HEK293 (cell line): ENCODE results near the gene WRNIP1.
A peak's percentile ranks its signal among the peaks of the same experiment; 100 is the strongest.
"Not testable (repeated sequence)": the region's sequence is repeated elsewhere in the genome, so short reads cannot be mapped to it uniquely, and the experiment has no call there.

Source experiments
- CTCF ChIA-PET: fragments of 350-600 bp; formaldehyde crosslinking; extraction: SDS; loops from one replicate; lab custom pipeline; 2021; ENCODE audit warnings: antibody characterized with exemption; lab: Yijun Ruan, JAX
- POLR2A ChIA-PET: fragments of 300-600 bp; formaldehyde crosslinking; extraction: SDS; loops from one replicate; lab custom pipeline; 2020; ENCODE audit warnings: antibody characterized with exemption, inconsistent platforms; lab: Yijun Ruan, JAX
- H3K27ac ChIP-seq: fragments of 200-500 bp; sonication (Bioruptor generic); 2 replicates; pipeline ENCODE4 v1.5.1; 2014; ENCODE audit warnings: low read depth, low read length, control low read depth, inconsistent platforms; ENCODE audit errors: extremely low read depth
- H3K36me3 ChIP-seq, 2 experiments: fragments of 200-500 bp in 1 of 2; sonication (Bioruptor generic) in 1 of 2; 1 replicate in 1 of 2; 2 replicates in 1 of 2; pipeline ENCODE4 v1.5.1; 2014 to 2017; ENCODE audit warnings: inconsistent platforms in 2 of 2, low read length in 2 of 2; ENCODE audit not compliant: control insufficient read depth in 2 of 2, insufficient read depth in 1 of 2
- H3K4me1 ChIP-seq: fragments of 200-500 bp; sonication (Bioruptor generic); 2 replicates; pipeline ENCODE4 v1.5.1; 2014; ENCODE audit warnings: mild to moderate bottlenecking, low read length, inconsistent platforms; ENCODE audit not compliant: control insufficient read depth, insufficient read depth
- H3K4me3 ChIP-seq: 2 replicates; pipeline ENCODE4 v1.5.1; 2011; ENCODE audit warnings: low read depth, mild to moderate bottlenecking, control low read depth, low read length, moderate library complexity
- H3K9me3 ChIP-seq: fragments of 200-500 bp; sonication (Bioruptor generic); 2 replicates; pipeline ENCODE4 v1.5.1; 2014; ENCODE audit warnings: low read depth, low read length, inconsistent platforms; ENCODE audit not compliant: control insufficient read depth, insufficient read depth
- BCL11B ChIP-seq: fragments of 450-650 bp; formaldehyde crosslinking; IDR thresholded peaks from 2 replicates; pipeline ENCODE4 v1.5.1; 2016; ENCODE audit warnings: low read depth, missing biosample characterization, missing genetic modification characterization
- FEZF1 ChIP-seq: fragments of 450-650 bp; formaldehyde crosslinking; IDR thresholded peaks from 2 replicates; pipeline ENCODE4 v1.5.1; 2016; ENCODE audit warnings: missing biosample characterization, missing genetic modification characterization
- GLI4 ChIP-seq: fragments of 450-650 bp; formaldehyde crosslinking; IDR thresholded peaks from 2 replicates; pipeline ENCODE4 v1.5.1; 2016; ENCODE audit warnings: missing biosample characterization, missing genetic modification characterization
- KLF7 ChIP-seq: fragments of 450-650 bp; formaldehyde crosslinking; IDR thresholded peaks from 2 replicates; pipeline ENCODE4 v1.5.1; 2016; ENCODE audit warnings: missing biosample characterization, missing genetic modification characterization, borderline replicate concordance
- ZBTB21 ChIP-seq: fragments of 450-650 bp; formaldehyde crosslinking; IDR thresholded peaks from 2 replicates; pipeline ENCODE4 v1.5.1; 2017; ENCODE audit warnings: missing biosample characterization, missing genetic modification characterization
- ZNF146 ChIP-seq: fragments of 450-650 bp; formaldehyde crosslinking; IDR thresholded peaks from 2 replicates; pipeline ENCODE4 v1.5.1; 2016; ENCODE audit warnings: missing biosample characterization, missing genetic modification characterization
- ZNF394 ChIP-seq: fragments of 450-650 bp; formaldehyde crosslinking; IDR thresholded peaks from 2 replicates; pipeline ENCODE4 v1.5.1; 2016; ENCODE audit warnings: missing biosample characterization, missing genetic modification characterization, mild to moderate bottlenecking, moderate library complexity, borderline replicate concordance
- ZNF548 ChIP-seq: fragments of 450-650 bp; formaldehyde crosslinking; IDR thresholded peaks from 2 replicates; pipeline ENCODE4 v1.5.1; 2016; ENCODE audit warnings: missing biosample characterization, missing genetic modification characterization
- ZNF580 ChIP-seq: fragments of 450-650 bp; formaldehyde crosslinking; IDR thresholded peaks from 2 replicates; pipeline ENCODE4 v1.5.1; 2016; ENCODE audit warnings: missing biosample characterization, missing genetic modification characterization
- ZNF792 ChIP-seq: fragments of 450-650 bp; formaldehyde crosslinking; IDR thresholded peaks from 2 replicates; pipeline ENCODE4 v1.5.1; 2016; ENCODE audit warnings: missing biosample characterization, missing genetic modification characterization
- TF ChIP-seq, protein P1 (sequence below): fragments of 450-650 bp; formaldehyde crosslinking; IDR thresholded peaks from 2 replicates; pipeline ENCODE4 v1.5.1; 2016; ENCODE audit warnings: missing biosample characterization, missing genetic modification characterization, low read depth
- TF ChIP-seq, protein P2 (sequence below): sonication (generic); formaldehyde crosslinking; IDR thresholded peaks from 2 replicates; pipeline ENCODE4 v1.8.1; 2022; ENCODE audit warnings: mild to moderate bottlenecking, moderate library complexity, missing genetic modification reagents
- TF ChIP-seq, protein P3 (sequence below): fragments of 450-650 bp; formaldehyde crosslinking; IDR thresholded peaks from 2 replicates; pipeline ENCODE4 v1.5.1; 2016; ENCODE audit warnings: missing biosample characterization, missing genetic modification characterization

The WRNIP1 gene

GRCh38 chr6:2800552-2801316 is 35.5 kb downstream of the WRNIP1 start (continued):
- TF ChIP-seq ZNF394 (tag by site-specific recombination), result no peak
- TF ChIP-seq, protein P1, sequence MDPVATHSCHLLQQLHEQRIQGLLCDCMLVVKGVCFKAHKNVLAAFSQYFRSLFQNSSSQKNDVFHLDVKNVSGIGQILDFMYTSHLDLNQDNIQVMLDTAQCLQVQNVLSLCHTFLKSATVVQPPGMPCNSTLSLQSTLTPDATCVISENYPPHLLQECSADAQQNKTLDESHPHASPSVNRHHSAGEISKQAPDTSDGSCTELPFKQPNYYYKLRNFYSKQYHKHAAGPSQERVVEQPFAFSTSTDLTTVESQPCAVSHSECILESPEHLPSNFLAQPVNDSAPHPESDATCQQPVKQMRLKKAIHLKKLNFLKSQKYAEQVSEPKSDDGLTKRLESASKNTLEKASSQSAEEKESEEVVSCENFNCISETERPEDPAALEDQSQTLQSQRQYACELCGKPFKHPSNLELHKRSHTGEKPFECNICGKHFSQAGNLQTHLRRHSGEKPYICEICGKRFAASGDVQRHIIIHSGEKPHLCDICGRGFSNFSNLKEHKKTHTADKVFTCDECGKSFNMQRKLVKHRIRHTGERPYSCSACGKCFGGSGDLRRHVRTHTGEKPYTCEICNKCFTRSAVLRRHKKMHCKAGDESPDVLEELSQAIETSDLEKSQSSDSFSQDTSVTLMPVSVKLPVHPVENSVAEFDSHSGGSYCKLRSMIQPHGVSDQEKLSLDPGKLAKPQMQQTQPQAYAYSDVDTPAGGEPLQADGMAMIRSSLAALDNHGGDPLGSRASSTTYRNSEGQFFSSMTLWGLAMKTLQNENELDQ, result no peak
- TF ChIP-seq KLF7 (tag by site-specific recombination), result no peak
- no peak for TF ChIP-seq ZNF548 (tag by site-specific recombination)
- no peak for TF ChIP-seq ZNF146 (tag by site-specific recombination)
- TF ChIP-seq BCL11B, result no peak
- no peak for TF ChIP-seq ZBTB21 (tag by site-specific recombination)
- TF ChIP-seq ZNF792 (tag by site-specific recombination), result no peak
- TF ChIP-seq GLI4 (tag by site-specific recombination), result no peak

DNA sequence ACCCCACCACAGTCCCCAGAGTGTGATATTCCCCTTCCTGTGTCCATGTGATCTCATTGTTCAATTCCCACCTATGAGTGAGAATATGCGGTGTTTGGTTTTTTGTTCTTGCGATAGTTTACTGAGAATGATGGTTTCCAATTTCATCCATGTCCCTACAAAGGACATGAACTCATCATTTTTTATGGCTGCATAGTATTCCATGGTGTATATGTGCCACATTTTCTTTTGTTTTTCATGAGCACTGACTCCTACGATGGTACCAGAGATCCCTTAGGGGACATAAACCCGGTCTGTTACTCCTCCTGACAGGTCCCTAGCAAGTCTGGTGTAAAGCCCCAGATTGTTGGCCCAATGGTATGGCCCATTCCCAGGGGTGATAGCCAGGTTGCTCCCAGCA is 36.5 kb downstream of the WRNIP1 start:
- H3K27ac ChIP-seq, H3K36me3 ChIP-seq, H3K4me1 ChIP-seq: not testable (repeated sequence)

GRCh38 chr6:2802521-2803060 is 37.4 kb downstream of the WRNIP1 start:
- CTCF ChIA-PET, result interaction anchor here (1.4 kb wide), 1 partner anchor 11 kb away, joined by 6 read pairs; no protein-coding TSS in a partner anchor
- Histone ChIP-seq H3K27ac (no peak overlapping the region), H3K4me3 (no peak overlapping the region), H3K36me3 (no peaks in the 10 kb centered on the region), H3K4me1 (no peaks in the 10 kb centered on the region; the same call in 1 of the 2 replicates), H3K9me3 (no peaks in the 10 kb centered on the region)
- POLR2A ChIA-PET, result no interaction called here
- TF ChIP-seq, protein P2, sequence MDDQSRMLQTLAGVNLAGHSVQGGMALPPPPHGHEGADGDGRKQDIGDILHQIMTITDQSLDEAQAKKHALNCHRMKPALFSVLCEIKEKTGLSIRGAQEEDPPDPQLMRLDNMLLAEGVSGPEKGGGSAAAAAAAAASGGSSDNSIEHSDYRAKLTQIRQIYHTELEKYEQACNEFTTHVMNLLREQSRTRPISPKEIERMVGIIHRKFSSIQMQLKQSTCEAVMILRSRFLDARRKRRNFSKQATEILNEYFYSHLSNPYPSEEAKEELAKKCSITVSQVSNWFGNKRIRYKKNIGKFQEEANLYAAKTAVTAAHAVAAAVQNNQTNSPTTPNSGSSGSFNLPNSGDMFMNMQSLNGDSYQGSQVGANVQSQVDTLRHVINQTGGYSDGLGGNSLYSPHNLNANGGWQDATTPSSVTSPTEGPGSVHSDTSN (CRISPR knock-in tag), result 0 out of 2 replicates have a peak, but pooled peaks have one; percentile 8
- no peak for TF ChIP-seq FEZF1 (tag by site-specific recombination)

More for the DNA sequence above, 36.5 kb downstream of the WRNIP1 start:
- POLR2A ChIA-PET, H3K9me3 ChIP-seq, H3K4me3 ChIP-seq: not testable (repeated sequence)
- CTCF ChIA-PET, result interaction anchor here (1.4 kb wide), 1 partner anchor 10 kb away, joined by 6 read pairs; no protein-coding TSS in a partner anchor
- TF ChIP-seq ZNF146 (tag by site-specific recombination) (peak; percentile 95), ZNF580 (tag by site-specific recombination) (0 out of 2 replicates have a peak, but pooled peaks have one; percentile 58)
- TF ChIP-seq, protein P3, sequence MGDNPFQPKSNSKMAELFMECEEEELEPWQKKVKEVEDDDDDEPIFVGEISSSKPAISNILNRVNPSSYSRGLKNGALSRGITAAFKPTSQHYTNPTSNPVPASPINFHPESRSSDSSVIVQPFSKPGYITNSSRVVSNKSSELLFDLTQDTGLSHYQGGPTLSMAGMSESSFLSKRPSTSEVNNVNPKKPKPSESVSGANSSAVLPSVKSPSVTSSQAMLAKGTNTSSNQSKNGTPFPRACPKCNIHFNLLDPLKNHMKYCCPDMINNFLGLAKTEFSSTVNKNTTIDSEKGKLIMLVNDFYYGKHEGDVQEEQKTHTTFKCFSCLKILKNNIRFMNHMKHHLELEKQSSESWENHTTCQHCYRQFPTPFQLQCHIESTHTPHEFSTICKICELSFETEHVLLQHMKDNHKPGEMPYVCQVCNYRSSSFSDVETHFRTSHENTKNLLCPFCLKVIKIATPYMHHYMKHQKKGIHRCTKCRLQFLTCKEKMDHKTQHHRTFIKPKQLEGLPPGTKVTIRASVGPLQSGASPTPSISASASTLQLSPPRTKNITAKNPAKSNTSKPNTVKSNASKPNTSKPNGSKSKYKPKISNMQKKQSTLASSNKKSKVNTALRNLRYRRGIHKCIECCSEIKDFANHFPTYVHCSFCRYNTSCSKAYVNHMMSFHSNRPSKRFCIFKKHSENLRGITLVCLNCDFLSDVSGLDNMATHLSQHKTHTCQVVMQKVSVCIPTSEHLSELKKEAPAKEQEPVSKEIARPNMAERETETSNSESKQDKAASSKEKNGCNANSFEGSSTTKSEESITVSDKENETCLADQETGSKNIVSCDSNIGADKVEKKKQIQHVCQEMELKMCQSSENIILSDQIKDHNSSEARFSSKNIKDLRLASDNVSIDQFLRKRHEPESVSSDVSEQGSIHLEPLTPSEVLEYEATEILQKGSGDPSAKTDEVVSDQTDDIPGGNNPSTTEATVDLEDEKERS (tag by site-specific recombination), result 0 out of 2 replicates have a peak, but pooled peaks have one; percentile 68
